Stimulated activated CD4-positive, alpha-beta T cell treated with anti-CD3 and anti-CD28 coated beads, Interleukin-12 subunit alpha, Interleukin-12 subunit beta, amount 100 ng/mL, for 4 hours (primary cell): ENCODE data around the gene AGPAT3.
"Not testable (repeated sequence)": the region's sequence is repeated elsewhere in the genome, so short reads cannot be mapped to it uniquely, and the experiment has no call there.

Source experiments
- DNase-seq: peaks from one replicate; pipeline ENCODE4 v3.0.0-alpha.2; 2020

The AGPAT3 gene

GRCh38 chr21:43835050-43835449 is 30.0 kb upstream of the AGPAT3 start:
- DNase-seq, result no peak

GRCh38 chr21:43835861-43836260 is 29.2 kb upstream of the AGPAT3 start:
- DNase-seq, result no peak

- DNase-seq, result no peak
These were observed 28.4 kb upstream of the AGPAT3 start for GRCh38 chr21:43836616-43837015.

- no peak for DNase-seq
These were observed 24.8 kb upstream of the AGPAT3 start for GRCh38 chr21:43840259-43840658.

- DNase-seq, result no peak
These were observed 22.3 kb upstream of the AGPAT3 start for GRCh38 chr21:43842742-43843141.

GRCh38 chr21:43844906-43845305 is 20.1 kb upstream of the AGPAT3 start:
- not testable (repeated sequence) for DNase-seq

GRCh38 chr21:43845386-43845785 is 19.6 kb upstream of the AGPAT3 start:
- DNase-seq, result no peak

GRCh38 chr21:43846430-43846829 is 18.6 kb upstream of the AGPAT3 start:
- no peak for DNase-seq

- no peak for DNase-seq
These were observed 17.7 kb upstream of the AGPAT3 start for GRCh38 chr21:43847301-43847700.

- DNase-seq, result no peak
These were observed 16.3 kb upstream of the AGPAT3 start for GRCh38 chr21:43848771-43849170.

- DNase-seq, result no peak
These were observed 15.3 kb upstream of the AGPAT3 start for GRCh38 chr21:43849532-43850299.

- DNase-seq, result no peak
These were observed 14.2 kb upstream of the AGPAT3 start for GRCh38 chr21:43850728-43851295.

- DNase-seq, result no peak
These were observed 13.4 kb upstream of the AGPAT3 start for GRCh38 chr21:43851593-43851992.

- no peak for DNase-seq
These were observed 10.9 kb upstream of the AGPAT3 start for GRCh38 chr21:43853851-43854772.

- no peak for DNase-seq
These were observed 10.0 kb upstream of the AGPAT3 start for GRCh38 chr21:43854773-43855633.

GRCh38 chr21:43855955-43856354 is 9.1 kb upstream of the AGPAT3 start:
- DNase-seq, result no peak

GRCh38 chr21:43858806-43859648 is 6.0 kb upstream of the AGPAT3 start:
- no peak for DNase-seq

- DNase-seq, result no peak
These were observed 5.2 kb upstream of the AGPAT3 start for GRCh38 chr21:43859747-43860214.

GRCh38 chr21:43861706-43862105 is 3.3 kb upstream of the AGPAT3 start:
- no peak for DNase-seq

GRCh38 chr21:43864313-43864961 is 586 bp upstream of the AGPAT3 start:
- DNase-seq, result peak; percentile 47
